Limb (tissue), 2 donors: ENCODE measurements around the gene TNRC6B.
A peak's percentile ranks its signal among the peaks of the same experiment; 100 is the strongest.
"Not testable (repeated sequence)": the region's sequence is repeated elsewhere in the genome, so short reads cannot be mapped to it uniquely, and the experiment has no call there.

ENCODE experiments used
- DNase-seq, 2 donors: peaks; one replicate each; pipeline ENCODE4 v3.0.0-alpha.2; 2016; ENCODE audit errors: extremely low spot score in 2 of 2

Gene TNRC6B, protein sequence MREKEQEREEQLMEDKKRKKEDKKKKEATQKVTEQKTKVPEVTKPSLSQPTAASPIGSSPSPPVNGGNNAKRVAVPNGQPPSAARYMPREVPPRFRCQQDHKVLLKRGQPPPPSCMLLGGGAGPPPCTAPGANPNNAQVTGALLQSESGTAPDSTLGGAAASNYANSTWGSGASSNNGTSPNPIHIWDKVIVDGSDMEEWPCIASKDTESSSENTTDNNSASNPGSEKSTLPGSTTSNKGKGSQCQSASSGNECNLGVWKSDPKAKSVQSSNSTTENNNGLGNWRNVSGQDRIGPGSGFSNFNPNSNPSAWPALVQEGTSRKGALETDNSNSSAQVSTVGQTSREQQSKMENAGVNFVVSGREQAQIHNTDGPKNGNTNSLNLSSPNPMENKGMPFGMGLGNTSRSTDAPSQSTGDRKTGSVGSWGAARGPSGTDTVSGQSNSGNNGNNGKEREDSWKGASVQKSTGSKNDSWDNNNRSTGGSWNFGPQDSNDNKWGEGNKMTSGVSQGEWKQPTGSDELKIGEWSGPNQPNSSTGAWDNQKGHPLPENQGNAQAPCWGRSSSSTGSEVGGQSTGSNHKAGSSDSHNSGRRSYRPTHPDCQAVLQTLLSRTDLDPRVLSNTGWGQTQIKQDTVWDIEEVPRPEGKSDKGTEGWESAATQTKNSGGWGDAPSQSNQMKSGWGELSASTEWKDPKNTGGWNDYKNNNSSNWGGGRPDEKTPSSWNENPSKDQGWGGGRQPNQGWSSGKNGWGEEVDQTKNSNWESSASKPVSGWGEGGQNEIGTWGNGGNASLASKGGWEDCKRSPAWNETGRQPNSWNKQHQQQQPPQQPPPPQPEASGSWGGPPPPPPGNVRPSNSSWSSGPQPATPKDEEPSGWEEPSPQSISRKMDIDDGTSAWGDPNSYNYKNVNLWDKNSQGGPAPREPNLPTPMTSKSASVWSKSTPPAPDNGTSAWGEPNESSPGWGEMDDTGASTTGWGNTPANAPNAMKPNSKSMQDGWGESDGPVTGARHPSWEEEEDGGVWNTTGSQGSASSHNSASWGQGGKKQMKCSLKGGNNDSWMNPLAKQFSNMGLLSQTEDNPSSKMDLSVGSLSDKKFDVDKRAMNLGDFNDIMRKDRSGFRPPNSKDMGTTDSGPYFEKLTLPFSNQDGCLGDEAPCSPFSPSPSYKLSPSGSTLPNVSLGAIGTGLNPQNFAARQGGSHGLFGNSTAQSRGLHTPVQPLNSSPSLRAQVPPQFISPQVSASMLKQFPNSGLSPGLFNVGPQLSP (N-terminal part only)

DNA sequence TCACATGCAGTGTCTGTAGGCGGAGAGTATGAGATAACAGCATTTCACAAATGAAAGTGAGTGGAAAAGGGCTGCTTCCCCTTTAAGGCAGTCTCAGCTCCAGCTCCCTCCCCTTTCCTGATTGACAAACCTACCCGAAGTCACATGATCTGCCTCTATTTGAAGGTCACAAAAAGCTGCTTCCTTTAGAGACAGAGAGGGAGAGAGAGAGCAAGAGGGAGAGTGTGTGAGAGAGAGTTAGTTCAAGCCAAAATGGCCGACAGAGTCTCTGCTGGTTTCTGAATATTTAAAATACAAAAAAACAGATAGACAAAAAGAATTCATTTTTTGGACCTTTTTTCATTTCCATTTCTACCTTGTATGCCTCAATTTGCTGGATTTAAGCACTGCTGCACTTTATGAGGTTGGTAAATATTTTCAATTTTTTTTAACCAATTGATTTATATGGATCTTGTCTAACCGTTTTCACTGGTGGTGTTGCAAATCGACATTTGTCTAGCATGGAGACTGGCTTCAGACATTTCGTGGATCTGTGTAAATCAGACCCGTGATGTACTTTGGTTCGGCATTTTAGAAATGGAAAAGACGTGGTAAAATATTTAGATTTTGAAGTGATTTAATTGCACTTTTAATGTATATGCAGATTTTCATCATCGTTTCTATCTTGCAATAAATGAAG lies at the start of gene TNRC6B:
Gene TNRC6B (plus strand): TSS at position 188 of the 679 bp plus-strand sequence. CDS start 211 bp downstream, at position 399.
- DNase-seq: peak; percentile 75 to 98

DNA sequence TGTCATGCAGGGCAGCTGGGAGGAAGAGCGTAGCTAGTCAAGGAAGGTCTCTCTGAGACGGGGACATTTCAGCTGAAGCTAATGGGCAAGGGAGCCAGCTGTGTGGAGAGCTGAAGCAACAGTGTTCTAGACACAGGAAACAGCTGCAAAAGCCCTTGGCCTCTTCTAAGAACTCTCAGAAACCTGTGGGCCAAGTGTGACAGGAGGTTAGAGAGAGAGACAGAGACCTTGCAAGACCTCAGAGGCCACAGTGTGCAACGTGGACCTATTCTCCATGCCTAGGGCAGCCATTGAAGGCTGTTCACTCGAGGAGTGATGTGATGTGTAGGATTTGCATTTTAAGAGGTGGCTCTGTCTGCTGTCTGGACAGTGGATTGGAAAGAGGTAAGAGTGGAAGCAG lies 48.7 kb upstream of the TNRC6B start:
- DNase-seq: no peak

DNA sequence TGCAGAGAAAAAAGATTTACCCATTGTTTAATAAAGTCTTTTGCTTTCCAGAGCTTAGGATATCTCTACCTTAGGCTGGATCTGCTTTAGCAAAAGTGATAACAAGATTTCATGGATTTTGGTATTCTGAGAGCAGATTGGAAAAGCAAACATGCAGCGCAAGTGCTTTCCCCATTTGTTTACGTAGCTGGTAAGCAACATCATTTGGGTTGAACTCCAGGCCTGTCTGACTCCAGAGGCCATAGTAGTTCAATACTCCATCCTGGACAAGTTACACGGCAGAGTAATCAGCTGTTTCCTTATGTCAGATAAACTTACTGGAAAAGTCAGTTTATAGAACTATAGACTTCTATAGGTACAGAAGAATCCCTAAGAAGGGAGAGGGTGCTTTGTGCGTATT lies 40.6 kb upstream of the TNRC6B start:
- DNase-seq: no peak

DNA sequence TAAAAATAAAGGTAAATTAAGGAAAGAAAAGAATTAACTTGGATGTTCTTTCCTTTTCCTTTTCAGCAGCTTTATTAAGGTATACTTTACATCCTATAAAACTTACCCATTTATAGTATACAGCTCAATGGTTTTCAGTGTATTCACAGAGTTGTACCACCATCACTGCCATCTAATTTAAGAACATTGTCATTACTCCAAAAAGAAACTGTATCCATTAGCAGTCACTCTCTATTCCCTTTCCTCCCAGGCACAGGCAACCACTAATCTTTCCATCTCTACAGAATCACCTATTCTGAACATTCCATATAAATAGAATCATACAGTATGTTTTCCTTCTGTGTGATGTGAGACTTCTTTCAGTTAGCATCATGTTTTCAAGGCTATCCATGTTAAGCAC lies 38.9 kb upstream of the TNRC6B start:
- no peak for DNase-seq

DNA sequence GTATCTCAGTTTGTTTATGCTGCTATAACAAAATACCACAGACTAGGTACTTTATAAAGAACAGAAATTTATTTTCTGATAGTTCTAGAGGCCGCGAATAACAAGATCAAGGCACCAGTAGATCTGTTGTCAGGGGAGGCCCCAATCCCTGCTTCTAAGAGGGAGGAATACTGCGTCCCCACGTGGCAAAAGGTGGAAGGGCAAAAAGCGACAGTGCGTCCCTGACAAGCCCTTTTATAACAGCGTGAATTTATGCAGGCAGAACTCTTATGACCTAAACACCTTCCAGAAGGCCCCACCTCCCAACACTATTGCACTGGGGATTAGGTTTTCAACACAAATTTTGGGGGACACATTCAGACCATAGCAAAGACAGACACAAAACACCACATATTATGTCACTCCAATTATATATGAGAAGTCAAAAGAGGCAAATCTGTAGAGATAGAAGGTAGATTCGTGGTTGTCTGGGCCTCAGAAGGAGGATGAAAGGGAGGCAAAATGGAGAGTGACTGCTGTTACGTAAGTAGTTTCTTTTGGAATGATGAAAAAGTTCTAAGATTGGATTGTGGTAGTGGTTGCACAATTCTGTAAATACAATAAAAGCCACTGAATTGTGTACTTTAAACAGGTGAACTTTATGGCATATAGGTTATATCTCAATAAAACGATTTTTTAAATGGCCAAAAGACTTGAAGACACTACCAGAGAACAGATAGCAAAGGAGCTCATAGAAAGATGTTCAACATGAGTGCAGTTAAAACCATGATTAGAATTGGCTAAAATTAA lies 30.1 kb upstream of the TNRC6B start:
- no peak for DNase-seq

DNA sequence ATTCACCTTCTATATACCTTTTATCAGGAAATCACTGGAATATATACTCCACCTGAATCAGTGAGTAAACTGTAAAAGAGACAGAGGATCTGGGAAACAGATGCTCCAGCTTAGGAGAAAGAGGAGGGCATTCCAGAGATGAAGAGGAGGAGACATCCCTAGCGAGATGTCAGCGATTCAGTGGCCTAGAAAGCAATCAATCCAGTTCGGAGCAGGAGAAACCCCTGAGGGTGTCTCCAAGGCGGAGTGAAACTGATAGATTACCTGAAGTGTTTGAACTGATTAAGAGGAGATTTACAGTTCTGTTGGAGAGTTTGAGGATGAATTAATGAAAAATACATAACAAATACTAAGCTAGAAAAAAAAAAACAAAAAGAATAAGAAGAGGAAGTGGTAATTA lies 24.5 kb upstream of the TNRC6B start:
- DNase-seq: no peak

DNA sequence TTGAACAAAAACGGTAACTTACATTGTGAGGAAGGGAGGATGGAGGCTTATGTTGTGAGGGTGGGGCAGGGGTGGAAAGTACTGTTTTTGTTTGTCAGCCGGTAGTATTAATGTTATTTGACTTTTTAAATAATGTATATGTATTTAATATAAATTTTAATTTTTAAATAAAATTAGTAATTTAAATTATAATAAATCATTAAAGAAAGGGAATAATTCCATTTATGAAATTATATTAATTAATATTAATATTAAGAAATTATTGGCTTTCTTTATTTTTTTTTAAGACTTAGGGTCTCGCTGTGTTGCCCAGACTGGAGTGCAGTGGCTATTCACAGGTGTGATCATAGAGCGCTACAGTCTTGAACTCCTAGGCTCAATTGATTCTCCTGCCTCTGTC lies 24.0 kb upstream of the TNRC6B start:
- DNase-seq: no peak

DNA sequence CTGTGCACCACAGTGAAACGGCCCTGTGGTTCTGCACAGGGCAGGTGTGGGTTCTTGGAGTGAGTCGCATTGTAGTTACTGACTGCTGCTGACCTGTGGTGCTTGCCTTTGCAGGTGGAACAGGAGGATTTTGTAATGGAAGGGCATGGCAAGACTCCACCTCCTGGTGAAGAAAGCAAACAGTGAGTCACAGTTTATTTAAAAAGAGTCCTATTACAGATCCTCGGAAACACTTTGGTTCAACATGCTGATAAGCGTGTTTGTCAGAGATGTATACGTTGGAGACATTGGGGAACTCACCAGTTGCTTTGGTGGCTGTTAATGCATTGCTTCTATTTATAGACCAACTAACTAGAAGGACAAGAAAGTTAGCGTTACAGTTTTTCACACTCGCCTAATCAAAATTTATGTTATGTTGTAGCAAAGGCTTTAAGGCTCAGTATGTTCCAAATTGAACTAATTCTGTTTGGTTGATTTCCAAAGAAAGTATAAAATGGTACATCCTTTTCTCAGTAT lies 21.7 kb upstream of the TNRC6B start:
- DNase-seq: no peak

DNA sequence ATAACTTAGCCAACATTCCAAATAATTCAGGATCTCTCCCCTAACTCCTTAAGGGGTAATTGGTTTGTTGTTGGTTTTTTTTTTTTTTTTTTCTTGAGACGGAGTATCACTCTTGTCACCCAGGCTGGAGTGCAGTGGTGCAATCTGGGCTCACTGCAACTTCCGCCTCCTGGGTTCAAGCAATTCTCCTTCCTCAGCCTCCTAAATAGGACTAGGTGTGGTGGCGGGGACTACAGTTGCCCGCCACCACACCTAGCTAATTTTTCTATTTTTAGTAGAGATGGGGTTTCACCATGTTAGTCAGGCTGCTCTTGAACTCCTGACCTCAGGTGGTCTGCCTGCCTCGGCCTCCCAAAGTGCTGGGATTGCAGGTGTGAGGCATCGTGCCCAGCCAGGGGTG lies 21.0 kb upstream of the TNRC6B start:
- DNase-seq: not testable (repeated sequence)

DNA sequence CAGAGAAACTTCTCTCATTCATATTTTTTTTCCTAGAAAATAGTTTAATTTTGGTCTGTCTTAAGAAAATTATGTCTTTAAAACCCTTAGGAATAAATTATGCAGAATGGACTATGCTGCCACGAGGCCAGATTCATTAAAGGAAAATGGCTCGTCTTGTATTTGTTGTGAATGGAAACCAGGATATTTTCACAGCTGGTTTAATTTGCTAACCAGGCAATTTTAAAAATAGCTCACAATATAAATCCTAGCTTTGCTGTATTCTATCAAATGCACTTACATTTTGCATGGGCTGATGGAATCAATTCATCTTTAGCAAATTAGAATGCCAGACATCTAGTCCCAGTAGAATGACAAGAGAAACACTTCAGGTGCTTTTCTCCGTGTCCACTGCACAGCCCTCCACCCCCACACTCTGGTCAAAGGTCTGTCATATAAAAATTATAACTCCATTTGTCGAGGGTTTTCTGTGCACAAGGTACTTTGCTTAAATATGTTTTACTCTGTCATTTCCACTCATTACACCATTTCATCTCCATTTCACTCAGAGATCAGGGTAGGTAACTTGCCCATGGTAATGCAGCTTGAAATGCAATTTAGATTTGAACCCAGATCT lies 20.3 kb upstream of the TNRC6B start:
- DNase-seq: peak in 1 of 2 donors; percentile 9

DNA sequence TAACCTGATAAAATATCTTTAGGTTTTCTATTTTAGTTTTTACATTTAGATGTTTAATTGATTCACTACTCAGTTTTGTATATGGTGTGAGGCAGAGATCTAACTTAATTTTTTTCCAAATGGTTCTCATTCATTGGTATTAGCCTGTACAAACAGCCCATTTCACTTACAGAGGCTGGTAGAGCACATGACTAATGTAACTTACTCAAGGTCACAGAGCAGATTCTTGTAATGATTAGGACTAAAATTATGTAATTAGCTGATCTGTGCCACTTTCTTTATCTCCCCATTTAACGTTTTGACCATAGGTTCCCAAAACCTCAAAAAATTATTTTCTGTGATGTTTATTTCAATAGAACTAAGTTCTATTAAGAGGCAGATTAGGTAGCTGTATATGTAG lies 16.5 kb upstream of the TNRC6B start:
- no peak for DNase-seq

DNA sequence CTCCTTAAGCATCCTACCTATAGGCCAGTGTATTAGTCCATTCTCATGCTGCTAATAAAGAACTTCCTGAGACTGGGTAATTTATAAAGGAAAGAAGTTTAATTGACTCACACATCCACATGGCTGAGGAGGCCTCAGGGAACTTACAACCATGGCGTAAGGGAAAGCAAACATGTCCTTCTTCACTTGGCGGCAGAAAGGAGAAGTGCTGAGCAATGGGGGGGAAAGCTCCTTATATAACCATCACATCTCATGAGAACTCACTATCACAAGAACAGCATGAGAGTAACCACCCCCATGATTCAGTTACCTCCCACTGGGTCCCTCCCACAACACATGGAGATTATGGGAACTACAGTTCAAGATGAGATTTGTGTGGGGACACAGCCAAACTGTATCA lies 12.2 kb upstream of the TNRC6B start:
- not testable (repeated sequence) for DNase-seq

DNA sequence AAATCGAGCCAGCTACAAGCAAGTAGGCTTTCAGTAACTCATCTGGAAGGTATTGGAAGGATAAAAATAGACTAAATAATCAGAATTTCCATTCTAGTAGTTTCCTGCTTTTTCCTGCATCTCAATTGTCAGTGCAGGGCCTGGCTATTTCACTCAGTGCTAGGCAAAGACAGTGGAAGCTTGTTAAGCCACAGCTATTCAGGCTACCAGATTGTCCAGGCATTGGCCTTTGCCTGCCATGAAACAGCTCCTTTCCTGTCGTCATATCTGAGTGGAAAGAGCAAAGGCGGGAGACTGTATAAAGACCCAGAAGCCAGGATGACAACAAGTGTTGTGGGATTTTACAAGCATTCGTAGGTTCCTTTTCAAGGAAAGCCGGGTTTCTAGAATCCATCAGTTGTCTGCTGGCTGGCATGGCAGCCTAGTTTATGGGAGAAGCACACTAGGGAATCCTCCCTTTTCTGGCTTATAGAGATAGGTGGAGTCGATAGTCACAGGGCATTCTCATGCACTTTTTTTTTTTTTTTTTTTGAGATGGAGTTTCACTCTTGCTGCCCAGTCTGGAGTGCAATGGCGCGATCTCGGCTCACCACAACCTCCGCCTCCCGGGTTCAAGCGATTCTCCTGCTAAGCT lies 2.0 kb upstream of the TNRC6B start:
- peak in 1 of 2 donors; percentile 68 for DNase-seq

DNA sequence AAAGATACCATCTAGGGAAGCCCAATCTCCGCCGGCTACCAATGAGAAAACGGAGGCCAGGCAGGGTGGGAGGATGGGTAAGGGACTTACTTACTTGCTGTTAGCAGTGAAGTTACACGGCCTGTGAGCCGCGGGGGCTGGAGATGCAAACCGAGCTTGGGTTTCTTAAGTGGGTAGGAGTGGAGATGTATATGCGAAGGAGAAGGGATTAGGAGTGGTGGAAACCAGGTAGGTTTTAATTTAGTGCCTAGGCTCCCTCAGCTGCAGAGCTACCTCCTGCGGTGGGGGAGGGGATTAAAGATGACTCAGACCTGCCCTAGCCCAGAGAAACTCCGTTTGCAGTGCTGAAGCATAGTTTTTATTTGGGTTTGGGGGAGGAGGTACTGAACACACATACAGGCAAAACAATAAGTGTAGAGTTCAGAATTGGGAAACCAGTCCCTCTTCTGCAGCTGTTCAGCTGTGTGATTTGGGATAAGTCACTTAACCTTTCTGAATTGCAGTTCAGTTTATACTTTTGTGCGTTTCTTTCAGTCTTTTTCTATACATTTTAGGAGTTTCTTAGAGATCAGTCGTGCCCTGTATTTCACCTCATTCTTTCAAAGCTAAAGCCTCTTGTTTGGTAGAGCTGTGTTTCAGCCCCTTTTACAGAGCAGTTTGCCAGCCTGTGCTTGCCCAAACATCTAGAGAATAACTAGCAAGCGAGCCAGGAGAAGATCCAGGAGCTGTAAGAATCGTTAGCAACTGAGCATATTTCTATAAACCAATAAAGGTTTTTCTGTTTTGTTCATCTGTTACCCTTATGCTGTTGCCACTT lies 596 bp upstream of the TNRC6B start:
- no peak for DNase-seq

DNA sequence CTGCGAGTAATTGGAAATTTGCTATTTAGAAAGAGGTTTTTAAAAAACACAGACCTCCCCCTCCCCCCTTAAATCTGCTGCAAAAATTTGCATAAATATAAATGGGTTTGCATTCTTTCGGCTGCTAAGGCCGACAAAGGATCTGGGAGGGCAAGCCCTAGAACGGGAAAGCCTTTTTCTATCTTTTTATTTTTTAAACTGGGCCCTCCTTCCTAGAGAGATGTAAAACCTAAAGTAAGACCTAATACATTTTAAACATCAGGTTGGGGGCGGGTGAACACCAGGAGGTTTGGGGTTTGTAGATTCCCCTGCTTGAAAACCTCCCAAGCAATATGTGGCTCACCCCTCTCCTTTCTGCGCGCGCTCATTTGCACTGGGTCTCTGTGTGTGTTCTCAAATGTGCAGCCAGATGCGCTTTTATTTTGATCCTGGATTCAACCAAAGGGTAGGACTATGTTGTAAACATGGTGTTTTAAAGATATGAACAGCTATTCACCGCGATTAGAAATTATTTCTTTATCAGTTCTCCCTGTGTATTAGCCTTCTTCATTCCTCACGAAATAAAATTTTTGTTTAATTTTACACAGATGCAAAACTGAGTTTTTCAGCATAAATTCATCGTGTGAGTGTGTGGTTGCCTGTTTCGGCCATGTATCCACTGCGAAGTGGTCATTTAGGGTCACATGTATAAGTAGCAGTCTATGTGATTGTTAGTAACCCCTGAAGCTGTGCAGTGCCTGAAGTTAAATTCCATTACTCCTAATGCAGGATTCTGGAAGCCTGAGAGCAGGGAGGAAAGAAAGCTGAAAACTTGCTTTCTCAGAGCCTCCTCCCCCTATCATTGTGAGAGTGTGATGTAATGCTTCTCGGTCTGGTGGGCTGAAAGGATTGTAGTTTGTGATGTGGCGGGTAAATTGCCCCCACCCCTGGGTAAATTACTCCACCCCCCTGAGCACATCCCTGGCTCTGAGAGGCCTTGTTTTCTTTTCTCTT lies 988 bp downstream of the TNRC6B start:
- peak; percentile 60 to 70 for DNase-seq

DNA sequence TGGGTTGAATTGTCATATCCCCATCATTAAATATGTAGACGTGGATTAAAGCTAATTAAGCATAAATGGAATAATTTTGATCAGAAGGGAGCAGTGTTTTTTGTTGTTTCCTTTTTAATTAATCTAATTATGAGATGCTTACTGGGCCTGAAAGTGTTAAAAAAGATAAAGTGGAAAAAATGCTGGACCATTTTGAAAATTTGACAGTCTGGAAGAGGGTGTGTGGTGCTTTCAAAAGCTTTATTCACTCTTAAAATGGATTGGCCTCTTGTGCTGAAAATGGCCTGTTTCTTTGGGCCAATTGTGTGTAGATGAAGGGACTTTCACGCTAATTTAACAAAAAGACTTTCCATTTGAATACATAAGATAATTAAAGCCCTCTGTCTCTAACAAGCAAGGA lies 1.8 kb downstream of the TNRC6B start:
- no peak for DNase-seq

DNA sequence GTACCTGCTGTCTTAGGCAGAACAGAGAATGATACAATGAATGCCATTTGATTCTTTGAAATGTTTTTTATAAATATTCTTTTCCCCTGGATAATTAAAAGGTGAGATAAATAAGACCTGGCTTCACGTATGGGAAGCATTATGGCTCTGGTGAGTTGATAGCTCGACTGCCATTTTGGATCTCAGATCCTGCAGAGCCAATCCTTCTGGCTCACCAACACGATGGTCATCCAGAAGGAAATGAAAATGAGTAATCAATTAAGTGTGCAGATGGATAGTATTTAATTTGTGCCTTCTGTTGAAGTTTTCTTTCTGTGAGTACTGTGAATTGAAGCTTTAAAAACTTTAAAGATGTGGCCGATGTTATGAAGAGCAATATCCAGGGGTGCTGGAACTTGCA lies 2.7 kb downstream of the TNRC6B start:
- DNase-seq: no peak
